ENCODE data around the gene PIGZ.

The PIGZ gene

DNA sequence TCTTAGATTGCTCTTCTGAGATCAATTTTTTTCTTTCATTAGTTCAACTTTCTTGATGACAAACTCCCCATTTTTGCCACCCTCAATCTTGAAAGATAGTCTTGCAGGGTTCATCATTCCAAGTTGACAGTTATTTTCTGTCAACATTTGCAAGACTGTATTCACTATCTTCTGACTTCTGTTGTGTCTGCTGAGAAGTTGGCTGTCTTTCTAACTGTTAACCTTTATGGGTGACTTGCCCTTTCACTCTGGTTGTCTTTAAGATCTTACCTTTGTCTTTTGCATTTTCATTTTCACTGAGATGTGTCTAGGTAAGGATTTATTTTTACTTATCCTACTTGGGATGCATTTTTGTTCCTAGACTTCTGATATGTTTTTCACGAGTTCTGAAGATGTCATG lies 14.6 kb upstream of the PIGZ start:
- in situ Hi-C loops (cut with MboI; ENCODE audit: low sequenced_read_pairs), result no loop called here

DNA sequence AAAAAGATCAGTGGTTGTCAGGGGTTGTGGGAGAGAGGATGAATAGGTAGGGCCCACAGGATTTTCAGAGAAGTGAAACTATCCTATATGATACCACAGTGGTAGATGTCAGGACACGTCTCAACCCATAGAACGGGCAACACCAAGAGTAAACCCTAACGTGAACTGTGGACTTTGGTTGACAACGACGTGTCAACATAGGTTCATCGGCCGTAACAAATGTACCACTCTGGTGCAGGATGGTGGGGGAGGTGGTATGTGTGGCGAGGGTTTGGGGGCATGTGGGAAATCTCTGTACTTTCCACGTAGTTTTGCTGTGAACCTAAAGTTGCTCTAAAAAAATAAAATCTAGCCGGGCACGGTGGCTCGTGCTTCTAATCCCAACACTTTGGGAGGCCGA lies 13.0 kb upstream of the PIGZ start:
- Histone ChIP-seq H3K36me3 (replicated peaks) (no peaks in the 10 kb centered on the region), H3K27me3 (ENCODE audit: low read depth) (no peaks in the 10 kb centered on the region), H3K9me3 (no peaks in the 10 kb centered on the region), H3K4me1 (no peaks in the 10 kb centered on the region), H3K4me3 (no peak overlapping the region)
- in situ Hi-C loops (cut with MboI; ENCODE audit: low sequenced_read_pairs), result no loop called here
- DNase-seq (ENCODE audit: low spot score in 2 of 2), result no peak

More for the DNA sequence above, 14.6 kb upstream of the PIGZ start:
- Histone ChIP-seq H3K4me1 (no peaks in the 10 kb centered on the region), H3K27me3 (ENCODE audit: low read depth) (no peaks in the 10 kb centered on the region), H3K36me3 (replicated peaks) (no peaks in the 10 kb centered on the region), H3K9me3 (no peaks in the 10 kb centered on the region), H3K4me3 (no peak overlapping the region)
- no peak for DNase-seq (ENCODE audit: low spot score in 2 of 2)

DNA sequence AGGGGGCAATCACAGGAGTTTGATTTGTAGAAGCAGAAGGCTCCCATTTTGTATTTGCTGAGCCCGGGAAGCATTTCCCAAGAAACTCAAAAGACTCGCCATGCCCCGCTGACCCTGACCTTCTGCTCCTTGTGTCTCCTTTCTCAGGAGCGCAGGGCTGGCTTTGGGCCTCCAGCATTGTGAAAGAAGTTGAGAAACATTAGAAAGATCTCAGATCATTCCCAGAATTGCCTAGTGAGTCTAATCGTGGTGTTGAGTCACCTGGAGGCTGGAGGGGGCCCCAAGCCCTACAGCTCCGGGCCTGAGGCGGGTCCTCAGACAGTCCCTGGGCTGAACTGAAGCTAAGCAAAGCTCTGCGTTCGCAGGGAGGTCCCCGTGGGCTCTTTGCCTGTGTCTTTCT lies 10.9 kb upstream of the PIGZ start:
- H3K9me3 ChIP-seq, result no peaks in the 10 kb centered on the region
- H3K36me3 ChIP-seq (replicated peaks), result no peaks in the 10 kb centered on the region
- H3K4me1 ChIP-seq, result no peaks in the 10 kb centered on the region
- in situ Hi-C loops (cut with MboI; ENCODE audit: low sequenced_read_pairs), result no loop called here
- no peaks in the 10 kb centered on the region for H3K27me3 ChIP-seq (ENCODE audit: low read depth)
- H3K4me3 ChIP-seq, result no peak overlapping the region
- no peak for DNase-seq (ENCODE audit: low spot score in 2 of 2)

DNA sequence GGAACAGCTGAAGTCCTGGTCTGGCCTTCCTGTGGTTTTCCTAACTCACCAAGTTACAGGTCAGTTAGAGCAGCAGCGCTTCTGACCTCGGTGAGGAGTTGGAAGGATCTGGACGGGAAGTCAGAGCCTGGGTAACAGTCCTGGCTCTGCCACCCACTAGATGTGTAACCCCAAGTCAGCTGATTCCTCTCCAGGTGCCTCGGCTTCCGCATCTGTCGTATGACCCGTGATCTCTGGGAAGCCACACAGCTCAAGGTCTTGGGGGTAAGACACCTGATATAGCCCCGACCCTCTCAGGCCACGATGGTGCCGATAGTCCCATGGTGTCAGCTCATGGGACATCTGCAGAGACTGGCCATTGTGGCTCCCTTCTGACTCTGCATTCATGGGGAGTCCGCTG lies 8.3 kb upstream of the PIGZ start:
- H3K27me3 ChIP-seq (ENCODE audit: low read depth), result no peaks in the 10 kb centered on the region
- in situ Hi-C loops (cut with MboI; ENCODE audit: low sequenced_read_pairs), result no loop called here
- H3K4me3 ChIP-seq, result no peak overlapping the region
- no peaks in the 10 kb centered on the region for H3K4me1 ChIP-seq
- H3K36me3 ChIP-seq (replicated peaks), result no peaks in the 10 kb centered on the region
- H3K9me3 ChIP-seq, result no peaks in the 10 kb centered on the region
- DNase-seq (ENCODE audit: low spot score in 2 of 2), result no peak

DNA sequence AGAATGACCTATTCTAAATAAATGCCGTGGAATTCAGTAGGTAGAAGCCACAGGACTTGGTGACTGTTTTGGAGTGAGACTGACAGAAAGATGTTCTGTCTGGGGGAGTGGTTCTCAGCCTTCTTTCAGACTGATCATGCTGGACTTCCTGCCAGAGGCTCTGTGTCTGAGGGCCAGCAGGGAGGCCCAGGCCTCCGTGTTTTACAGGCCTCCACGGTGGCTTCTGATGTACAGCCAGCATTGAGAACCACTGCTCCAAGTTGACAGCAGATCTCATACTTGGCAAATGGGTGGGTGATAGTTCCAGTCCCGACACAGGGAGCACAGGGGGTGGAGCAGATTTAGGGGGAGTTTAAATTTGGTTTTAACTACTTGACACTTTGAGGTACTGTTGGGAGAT lies 6.7 kb upstream of the PIGZ start:
- no peaks in the 10 kb centered on the region for H3K4me1 ChIP-seq
- in situ Hi-C loops (cut with MboI; ENCODE audit: low sequenced_read_pairs), result no loop called here
- no peak overlapping the region for H3K4me3 ChIP-seq

DNA sequence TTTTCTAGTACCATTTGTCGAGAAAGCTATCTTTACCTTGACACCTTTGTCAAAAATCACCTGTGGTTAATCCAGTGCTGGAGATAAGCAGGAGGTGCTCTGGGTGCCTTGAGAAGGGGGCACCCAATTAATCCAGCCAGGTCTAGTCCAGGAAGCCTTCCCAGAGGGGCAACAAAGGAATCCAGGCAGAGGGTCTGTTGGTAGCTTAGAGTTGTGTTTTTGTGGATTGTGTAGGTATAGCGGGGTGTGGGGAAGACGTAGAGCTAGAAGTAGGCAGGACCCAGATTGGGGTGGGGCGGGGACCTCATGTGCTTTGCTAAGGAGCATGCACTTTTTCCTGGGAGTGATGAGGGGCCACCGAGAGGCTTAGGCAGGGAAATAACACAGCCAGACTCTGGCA lies 6.0 kb upstream of the PIGZ start:
- in situ Hi-C loops (cut with MboI; ENCODE audit: low sequenced_read_pairs), result no loop called here
- Histone ChIP-seq H3K27me3 (ENCODE audit: low read depth) (no peaks in the 10 kb centered on the region), H3K4me1 (no peaks in the 10 kb centered on the region), H3K9me3 (no peaks in the 10 kb centered on the region), H3K4me3 (no peak overlapping the region), H3K36me3 (replicated peaks) (no peaks in the 10 kb centered on the region)
- no peak for DNase-seq (ENCODE audit: low spot score in 2 of 2)

More for the DNA sequence above, 6.7 kb upstream of the PIGZ start:
- Histone ChIP-seq H3K36me3 (replicated peaks) (no peaks in the 10 kb centered on the region), H3K9me3 (no peaks in the 10 kb centered on the region), H3K27me3 (ENCODE audit: low read depth) (no peaks in the 10 kb centered on the region)
- DNase-seq (ENCODE audit: low spot score in 2 of 2), result no peak

DNA sequence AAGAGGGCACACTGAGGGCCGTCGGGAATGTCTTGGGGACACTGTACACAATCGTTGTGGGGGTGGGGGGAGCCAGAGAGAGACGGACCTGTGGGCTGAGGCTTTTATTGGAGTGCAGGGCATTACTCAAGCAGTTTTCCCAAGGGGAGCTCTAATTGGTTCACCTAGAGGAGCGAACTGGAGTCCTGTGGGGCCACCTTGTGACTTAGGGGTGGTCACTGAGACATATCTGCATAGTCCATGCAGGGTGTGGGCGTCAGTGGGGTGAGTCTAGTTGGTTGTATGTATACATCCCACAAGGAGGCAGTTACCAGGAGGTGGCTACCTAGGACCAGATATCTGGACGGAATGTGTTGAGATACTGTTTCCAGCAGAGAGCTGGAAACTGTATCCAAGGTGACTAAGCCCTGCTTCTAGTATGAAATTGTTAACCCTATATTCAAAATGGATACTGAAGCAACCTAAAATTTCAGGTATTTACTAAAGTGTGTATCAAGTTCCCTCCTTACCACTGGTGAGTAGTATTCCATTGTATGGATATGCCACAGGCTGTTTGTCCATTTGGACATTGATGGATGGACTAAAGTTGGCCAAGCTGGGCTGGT lies 2.6 kb upstream of the PIGZ start:
- H3K36me3 ChIP-seq (replicated peaks), result 0 out of 2 replicates have a peak, but pooled peaks cover 3% of the 10 kb centered on the region
- H3K4me3 ChIP-seq, result no peak overlapping the region
- H3K27me3 ChIP-seq (ENCODE audit: low read depth), result no peaks in the 10 kb centered on the region
- no peak for DNase-seq (ENCODE audit: low spot score in 2 of 2)
- in situ Hi-C loops (cut with MboI; ENCODE audit: low sequenced_read_pairs), result no loop called here
- peaks cover 5% of the 10 kb centered on the region for H3K4me1 ChIP-seq
- H3K9me3 ChIP-seq, result no peaks in the 10 kb centered on the region

DNA sequence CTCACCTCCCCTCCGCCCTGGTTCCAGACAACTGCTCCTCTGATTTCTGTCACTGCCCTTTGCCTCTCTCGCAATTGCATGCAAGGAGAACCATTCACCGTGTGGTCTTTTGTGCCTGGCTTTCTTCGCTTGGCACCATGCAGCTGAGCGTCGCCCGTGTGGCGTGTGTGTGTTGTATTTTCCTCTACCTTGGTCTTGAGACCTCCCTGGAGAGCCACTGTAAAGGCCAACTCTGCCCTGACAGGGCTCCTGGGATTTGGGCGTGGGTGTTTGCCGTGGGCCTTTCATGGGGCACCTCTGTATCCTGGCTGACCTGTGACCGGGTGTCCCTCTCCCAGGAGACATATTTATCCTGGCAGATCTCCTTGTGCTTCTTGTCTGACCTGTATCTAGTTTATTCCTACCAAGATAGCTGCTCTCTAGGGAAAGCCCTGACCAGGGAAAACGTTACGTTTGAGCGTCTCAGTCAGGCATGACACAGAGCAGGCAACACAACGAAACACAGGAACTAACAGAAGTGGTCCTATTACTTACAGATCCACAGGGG lies 2.0 kb upstream of the PIGZ start:
- Histone ChIP-seq H3K4me1 (peaks cover 5% of the 10 kb centered on the region), H3K27me3 (ENCODE audit: low read depth) (no peaks in the 10 kb centered on the region), H3K9me3 (no peaks in the 10 kb centered on the region; the same call in 1 of the 2 replicates), H3K36me3 (replicated peaks) (0 out of 2 replicates have a peak, but pooled peaks cover 3% of the 10 kb centered on the region), H3K4me3 (no peak overlapping the region)
- in situ Hi-C loops (cut with MboI; ENCODE audit: low sequenced_read_pairs), result no loop called here
- DNase-seq (ENCODE audit: low spot score in 2 of 2), result no peak

DNA sequence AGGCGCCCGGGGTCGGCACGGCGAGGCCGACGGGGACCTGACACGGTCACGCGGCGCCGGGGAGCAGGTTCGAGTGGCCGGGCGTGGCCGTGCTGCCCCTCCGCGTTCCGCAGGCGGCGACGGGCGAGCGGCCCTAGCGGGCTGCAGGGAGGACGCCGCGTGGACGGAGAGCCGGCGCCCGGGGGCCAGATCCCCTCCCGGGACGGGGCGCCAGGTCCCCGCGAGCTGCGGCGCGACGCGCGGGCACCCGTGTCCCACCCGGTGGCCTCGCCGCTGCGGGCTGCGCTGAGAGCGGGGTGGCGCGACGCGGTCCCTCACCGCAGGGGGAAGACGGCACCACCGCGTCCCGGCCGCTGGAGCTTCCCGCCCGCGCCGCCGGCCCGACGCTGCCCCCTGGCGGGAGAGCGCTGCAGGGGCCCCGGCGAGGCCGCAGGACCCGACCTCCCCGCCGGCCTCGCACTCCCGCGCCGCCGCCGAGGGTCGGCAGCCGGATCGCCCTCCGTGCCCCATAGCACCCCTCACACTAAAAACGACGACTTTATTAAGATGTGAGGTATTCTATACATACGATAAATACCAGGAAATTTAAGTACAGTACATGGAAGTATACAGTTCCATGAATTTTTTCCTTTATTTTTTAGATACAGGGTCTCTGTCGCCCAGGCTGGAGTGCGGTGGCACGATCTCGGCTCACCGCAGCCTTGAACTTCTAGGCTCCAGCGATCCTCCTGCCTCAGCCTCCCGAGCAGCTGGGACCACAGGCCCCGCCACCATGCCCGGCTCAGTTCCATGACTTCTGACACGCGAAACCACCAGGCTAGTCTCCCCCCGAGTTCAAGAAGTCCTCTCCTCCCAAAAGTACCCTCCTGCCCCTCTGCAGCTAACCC lies 1.3 kb upstream of the PIGZ start:
- Histone ChIP-seq H3K9me3 (no peaks in the 10 kb centered on the region; the same call in 1 of the 2 replicates), H3K36me3 (replicated peaks) (0 out of 2 replicates have a peak, but pooled peaks cover 3% of the 10 kb centered on the region), H3K4me1 (peaks cover 5% of the 10 kb centered on the region), H3K27me3 (ENCODE audit: low read depth) (no peaks in the 10 kb centered on the region), H3K4me3 (peak overlapping the region; percentile 45)
- in situ Hi-C loops (cut with MboI; ENCODE audit: low sequenced_read_pairs), result no loop called here
- peak; percentile 60 to 79 for DNase-seq (ENCODE audit: low spot score in 2 of 2)

DNA sequence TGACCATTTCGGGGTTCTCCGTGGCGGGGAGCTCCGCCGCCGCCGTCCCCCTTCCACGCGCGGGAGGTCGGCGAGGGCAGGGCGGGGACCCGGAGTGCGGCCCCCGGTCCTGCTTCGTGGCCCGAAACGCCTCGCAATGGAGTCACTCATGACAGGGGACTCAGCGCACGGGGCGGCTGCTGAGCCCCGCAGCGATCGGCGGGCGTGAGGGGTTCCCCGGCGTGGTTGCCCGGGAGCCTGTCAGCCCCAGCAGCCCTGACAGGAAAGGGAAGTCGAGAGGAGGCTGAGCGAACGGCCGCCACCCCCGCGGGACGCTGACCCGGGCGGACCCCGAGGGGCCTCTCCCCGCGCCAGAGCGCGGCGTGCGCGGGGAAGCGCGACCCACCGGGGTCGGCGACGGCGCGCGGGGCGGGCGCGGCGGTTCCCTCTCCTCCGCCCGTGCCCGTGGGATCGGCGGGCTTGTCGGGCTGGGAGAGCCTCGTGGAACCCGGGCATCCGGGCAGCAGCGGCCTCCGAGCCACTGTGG lies 564 bp upstream of the PIGZ start:
- H3K9me3 ChIP-seq, result no peaks in the 10 kb centered on the region; the same call in 1 of the 2 replicates
- peak overlapping the region; percentile 45 for H3K4me3 ChIP-seq
- peak in 1 of 2 experiments; percentile 52 for DNase-seq (ENCODE audit: low spot score in 2 of 2)
- H3K27me3 ChIP-seq (ENCODE audit: low read depth), result no peaks in the 10 kb centered on the region
- in situ Hi-C loops (cut with MboI; ENCODE audit: low sequenced_read_pairs), result no loop called here
- peaks cover 5% of the 10 kb centered on the region for H3K4me1 ChIP-seq
- H3K36me3 ChIP-seq (replicated peaks), result 0 out of 2 replicates have a peak, but pooled peaks cover 3% of the 10 kb centered on the region

DNA sequence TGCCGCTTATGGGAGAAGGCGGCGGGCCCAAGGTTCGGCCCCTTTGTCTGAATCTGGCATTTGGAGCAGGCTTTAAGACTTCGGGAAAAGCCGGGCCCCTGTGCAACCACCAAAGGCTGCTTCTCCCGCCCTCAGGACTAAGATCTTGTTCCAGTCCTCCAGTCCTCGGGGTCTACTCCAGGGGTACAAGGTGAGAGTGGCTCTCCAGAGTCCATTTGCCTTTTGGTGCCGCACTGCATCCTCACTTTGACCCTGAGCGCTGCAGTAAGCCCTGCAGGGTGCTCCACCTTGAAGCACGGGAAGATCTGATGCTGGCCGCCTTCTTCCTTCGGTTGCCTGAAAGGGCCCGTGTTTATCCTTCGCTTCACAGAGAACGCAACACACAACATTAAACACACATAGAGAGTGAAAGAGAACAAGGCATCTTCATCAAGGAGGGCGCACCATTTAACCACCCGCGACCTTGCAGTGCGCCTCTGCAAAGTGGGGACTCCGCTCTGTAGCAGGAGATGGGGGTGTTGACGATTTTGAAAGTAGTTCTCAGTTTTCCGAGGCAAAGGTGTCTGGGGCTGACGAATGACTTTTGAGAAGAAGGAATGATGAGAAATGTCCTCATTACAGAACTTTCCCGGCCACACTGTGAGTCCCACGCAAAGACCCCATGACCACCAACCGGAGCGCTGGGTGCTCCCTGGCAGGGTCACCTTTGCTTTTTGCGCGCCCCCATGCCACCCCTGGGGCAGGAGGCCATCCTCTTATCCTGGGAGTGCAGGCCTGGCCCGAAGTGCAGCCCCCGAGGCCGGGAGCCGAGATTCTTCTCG lies 1.0 kb downstream of the PIGZ start:
- Histone ChIP-seq H3K4me3 (peak overlapping the region; percentile 29), H3K9me3 (no peaks in the 10 kb centered on the region; the same call in 1 of the 2 replicates), H3K27me3 (ENCODE audit: low read depth) (no peaks in the 10 kb centered on the region), H3K4me1 (peaks cover 5% of the 10 kb centered on the region), H3K36me3 (replicated peaks) (0 out of 2 replicates have a peak, but pooled peaks cover 3% of the 10 kb centered on the region)
- in situ Hi-C loops (cut with MboI; ENCODE audit: low sequenced_read_pairs), result no loop called here
- no peak for DNase-seq (ENCODE audit: low spot score in 2 of 2)

DNA sequence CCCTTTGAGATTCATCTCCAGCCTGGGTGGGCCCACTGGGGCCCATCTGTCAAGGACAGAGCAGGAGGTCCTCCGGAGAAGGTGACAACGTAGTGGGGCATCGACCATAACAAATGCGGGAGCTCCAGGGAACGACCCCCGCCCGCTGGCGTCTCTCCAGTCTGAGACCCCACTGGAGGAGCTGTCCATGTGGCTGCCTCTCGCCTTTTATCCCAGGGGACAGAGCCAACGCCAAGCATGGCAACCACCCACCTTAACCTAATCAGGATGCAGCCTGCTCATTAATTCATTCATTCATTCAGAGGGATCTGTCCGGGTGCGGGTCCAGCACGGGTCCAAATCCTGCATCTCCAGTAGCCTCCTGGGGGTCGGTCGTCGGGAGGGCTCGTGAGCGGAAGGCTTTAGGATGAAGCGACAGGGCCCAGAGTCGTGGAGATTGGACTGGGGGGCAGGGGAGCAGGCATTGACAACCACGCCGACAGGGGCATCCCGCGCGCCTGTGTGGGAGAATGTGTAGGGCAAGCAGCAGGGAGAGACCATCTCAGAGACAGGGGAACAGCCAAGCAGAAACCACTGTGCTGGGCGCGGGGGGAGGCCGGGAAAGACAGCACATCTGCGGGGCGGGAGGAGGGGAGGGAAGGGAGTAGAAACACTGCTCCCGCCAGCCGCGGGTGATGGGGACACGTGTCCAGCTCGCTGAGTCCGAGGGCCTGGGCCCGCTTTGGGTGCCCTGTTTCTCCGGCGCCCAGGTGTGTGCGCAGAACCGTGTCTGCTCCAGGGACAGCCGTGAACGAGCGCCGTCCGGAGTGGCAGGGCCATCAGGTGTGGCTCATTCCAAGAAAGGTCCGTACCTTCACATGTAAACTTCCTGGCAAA lies 1.9 kb downstream of the PIGZ start:
- in situ Hi-C loops (cut with MboI; ENCODE audit: low sequenced_read_pairs), result no loop called here
- no peaks in the 10 kb centered on the region; the same call in 1 of the 2 replicates for H3K9me3 ChIP-seq
- no peak for DNase-seq (ENCODE audit: low spot score in 2 of 2)
- H3K4me3 ChIP-seq, result no peak overlapping the region
- H3K4me1 ChIP-seq, result peaks cover 5% of the 10 kb centered on the region
- H3K36me3 ChIP-seq (replicated peaks), result 0 out of 2 replicates have a peak, but pooled peaks cover 3% of the 10 kb centered on the region
- H3K27me3 ChIP-seq (ENCODE audit: low read depth), result no peaks in the 10 kb centered on the region
